AG10803 (cell line): ENCODE data around the gene MYO1H.

Source experiments
- DNase-seq: peaks from one replicate; pipeline ENCODE4 v3.0.0; 2010; ENCODE audit warnings: low read depth
- H3K4me3 ChIP-seq: 2 replicates; pipeline ENCODE4 v1.5.1; 2011; ENCODE audit warnings: mild to moderate bottlenecking, low read length, control low read depth
- CTCF ChIP-seq: conservative IDR thresholded peaks from 2 replicates; pipeline ENCODE4 v1.5.1; 2011; ENCODE audit warnings: mild to moderate bottlenecking, low read length, control low read depth, inconsistent platforms

Gene MYO1H

GRCh38 chr12:109352184-109352583 is 4.5 kb downstream of the MYO1H start:
- no peak overlapping the region for H3K4me3 ChIP-seq
- no peak for DNase-seq
- TF ChIP-seq CTCF, result no peak

- no peak overlapping the region for H3K4me3 ChIP-seq
- DNase-seq, result no peak
- TF ChIP-seq CTCF, result no peak
Measured at GRCh38 chr12:109356577-109356976, 8.9 kb downstream of the MYO1H start.

- no peak for TF ChIP-seq CTCF
- DNase-seq, result no peak
- no peak overlapping the region for H3K4me3 ChIP-seq
Measured at GRCh38 chr12:109357032-109357431, 9.3 kb downstream of the MYO1H start.

DNA sequence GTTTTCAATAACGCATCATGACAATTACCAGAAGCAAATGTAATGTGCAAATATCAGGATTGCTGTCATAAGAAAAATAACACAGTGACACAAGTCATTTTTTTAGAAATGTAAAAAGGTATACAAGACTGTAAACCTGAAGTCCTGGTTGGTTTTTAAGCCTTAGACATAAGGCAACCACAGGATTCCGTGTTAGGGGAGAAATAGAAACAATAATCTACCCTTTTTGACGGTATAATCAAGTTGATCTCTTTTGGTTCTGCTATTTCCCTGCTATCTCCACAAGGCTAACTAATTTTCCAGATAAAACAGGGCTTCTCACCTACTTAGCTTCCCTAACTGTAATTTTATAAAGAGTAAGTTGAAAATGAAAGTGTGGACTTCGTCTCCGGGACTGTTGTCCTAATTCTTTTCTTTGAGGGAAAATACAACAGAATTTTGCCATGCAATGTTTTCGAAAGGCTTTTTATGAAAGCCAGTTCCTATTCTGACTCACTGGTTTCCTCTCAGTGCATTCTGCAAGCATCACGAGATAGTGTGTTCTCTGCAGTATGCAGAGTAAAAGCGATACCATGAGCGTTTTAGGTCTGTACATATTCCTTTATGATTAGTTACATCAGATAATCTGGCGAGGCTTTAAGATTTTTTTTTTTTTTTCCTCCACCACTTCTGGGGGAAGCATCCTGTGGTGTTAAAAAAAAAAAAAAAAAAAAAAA is 10.6 kb downstream of the MYO1H start:
- no peak for TF ChIP-seq CTCF
- H3K4me3 ChIP-seq, result no peak overlapping the region
- no peak for DNase-seq

- no peak overlapping the region for H3K4me3 ChIP-seq
- TF ChIP-seq CTCF, result no peak
- no peak for DNase-seq
Measured at GRCh38 chr12:109359131-109359690, 11.5 kb downstream of the MYO1H start.

- TF ChIP-seq CTCF, result no peak
- no peak overlapping the region for H3K4me3 ChIP-seq
- no peak for DNase-seq
Measured at GRCh38 chr12:109369831-109370230, 22.1 kb downstream of the MYO1H start.

DNA sequence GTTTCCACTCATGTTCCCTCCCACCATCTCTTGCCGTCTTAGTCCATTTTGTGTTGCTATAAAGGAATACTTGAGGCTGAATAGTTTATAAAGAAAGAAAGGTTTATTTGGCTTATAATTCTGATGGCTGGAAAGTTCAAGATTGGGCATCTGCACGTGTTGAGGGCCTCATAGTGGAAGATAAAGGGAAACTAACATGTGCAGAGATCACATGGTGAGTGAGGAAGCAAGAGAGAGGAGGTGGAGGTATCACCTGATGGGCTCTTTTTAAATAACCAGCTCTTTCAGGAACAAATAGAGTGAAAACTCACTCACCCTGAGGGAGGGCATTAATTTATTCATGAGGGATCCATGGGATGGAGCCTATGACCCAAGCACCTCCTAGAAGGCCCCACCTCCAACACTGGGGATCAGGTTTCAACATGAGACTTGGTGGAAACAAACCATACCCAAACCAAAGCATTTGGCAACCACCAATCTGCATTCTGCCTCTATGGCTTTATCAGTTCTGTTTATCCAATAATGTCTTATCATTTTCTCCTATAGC is 29.5 kb downstream of the MYO1H start:
- DNase-seq, result no peak
- no peak overlapping the region for H3K4me3 ChIP-seq
- TF ChIP-seq CTCF, result no peak
